LNCAP (cell line): Measurements from ENCODE around the gene SPACA7.

Experiments used
- CTCF ChIP-seq: fragments of 450-650 bp; IDR thresholded peaks from 2 replicates; pipeline ENCODE4 v1.5.1; 2017; ENCODE audit warnings: mild to moderate bottlenecking

The SPACA7 gene

GRCh38 chr13:112475889-112476288 is 99.7 kb downstream of the SPACA7 start:
- TF ChIP-seq CTCF: no peak

- no peak for TF ChIP-seq CTCF
Observed at GRCh38 chr13:112477070-112477619, 101.0 kb downstream of the SPACA7 start.

GRCh38 chr13:112479389-112479788 is 103.2 kb downstream of the SPACA7 start:
- no peak for TF ChIP-seq CTCF

- no peak for TF ChIP-seq CTCF
Observed at GRCh38 chr13:112481458-112481857, 105.3 kb downstream of the SPACA7 start.

- TF ChIP-seq CTCF: no peak
Observed at GRCh38 chr13:112483299-112483698, 107.1 kb downstream of the SPACA7 start.
